ENCODE measurements around the gene IGLL5.

DNA sequence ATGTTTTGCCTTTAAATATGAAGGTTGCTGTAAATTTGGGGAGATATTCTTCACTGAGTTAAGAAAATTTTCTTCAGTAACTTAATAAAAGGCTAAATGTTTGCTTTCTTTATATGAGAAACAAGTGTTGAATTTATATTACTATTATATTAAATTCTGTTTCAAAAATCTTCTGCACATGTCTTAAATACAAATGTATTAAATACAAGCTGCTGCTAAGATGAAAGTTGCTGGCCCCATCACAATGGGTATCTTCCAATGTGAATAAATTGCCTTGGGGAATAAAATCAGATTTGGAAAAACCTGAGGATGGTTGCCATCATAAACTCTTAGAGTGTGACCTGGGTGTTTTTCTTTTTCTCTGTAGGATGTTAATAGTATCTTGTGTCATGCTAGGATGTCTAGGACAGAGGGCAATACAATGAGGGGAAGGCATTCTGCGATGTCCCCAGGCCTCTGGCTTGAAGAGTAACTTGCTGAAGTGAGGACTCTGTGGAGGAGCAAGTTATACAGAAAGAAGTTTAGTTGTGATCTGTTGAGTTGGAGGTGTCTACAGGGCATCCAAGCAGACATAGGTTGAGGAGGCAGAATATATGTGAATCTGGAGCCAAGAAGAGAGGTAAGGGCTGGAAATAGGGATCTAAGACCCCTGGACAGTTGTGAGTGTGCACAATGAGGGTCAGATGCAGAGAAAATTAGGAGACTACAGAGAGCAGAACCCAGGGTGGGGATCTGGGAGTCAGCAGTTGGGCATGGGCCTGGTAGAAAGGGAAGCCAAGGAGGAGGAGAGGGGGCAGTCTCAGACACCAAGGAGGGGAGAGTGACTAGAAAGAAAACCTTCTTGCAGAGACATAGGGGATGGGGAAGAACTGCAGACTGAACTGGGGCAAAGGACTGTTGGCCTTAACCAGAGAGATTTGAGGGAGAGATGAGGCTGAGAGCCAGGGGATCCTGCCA, 4.8 kb downstream of the IGLL5 start:
- TF ChIP-seq, protein P1, sequence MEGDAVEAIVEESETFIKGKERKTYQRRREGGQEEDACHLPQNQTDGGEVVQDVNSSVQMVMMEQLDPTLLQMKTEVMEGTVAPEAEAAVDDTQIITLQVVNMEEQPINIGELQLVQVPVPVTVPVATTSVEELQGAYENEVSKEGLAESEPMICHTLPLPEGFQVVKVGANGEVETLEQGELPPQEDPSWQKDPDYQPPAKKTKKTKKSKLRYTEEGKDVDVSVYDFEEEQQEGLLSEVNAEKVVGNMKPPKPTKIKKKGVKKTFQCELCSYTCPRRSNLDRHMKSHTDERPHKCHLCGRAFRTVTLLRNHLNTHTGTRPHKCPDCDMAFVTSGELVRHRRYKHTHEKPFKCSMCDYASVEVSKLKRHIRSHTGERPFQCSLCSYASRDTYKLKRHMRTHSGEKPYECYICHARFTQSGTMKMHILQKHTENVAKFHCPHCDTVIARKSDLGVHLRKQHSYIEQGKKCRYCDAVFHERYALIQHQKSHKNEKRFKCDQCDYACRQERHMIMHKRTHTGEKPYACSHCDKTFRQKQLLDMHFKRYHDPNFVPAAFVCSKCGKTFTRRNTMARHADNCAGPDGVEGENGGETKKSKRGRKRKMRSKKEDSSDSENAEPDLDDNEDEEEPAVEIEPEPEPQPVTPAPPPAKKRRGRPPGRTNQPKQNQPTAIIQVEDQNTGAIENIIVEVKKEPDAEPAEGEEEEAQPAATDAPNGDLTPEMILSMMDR (IDR thresholded peaks at IDR 0.05; ENCODE audit: insufficient read depth, low read depth, low read length), result no peak
- no peak for TF ChIP-seq EZH2 (IDR thresholded peaks at IDR 0.05; ENCODE audit: insufficient read depth, low read length)
